ENCODE data around the gene SLC37A4. TPM values are rescaled to one million over a fixed set of nuclear protein-coding genes. Genes with fewer than 3 reads are reported as not detected.

Gene SLC37A4
- total and polyA plus RNA-seq, 2 of the 13 experiments (the other 11 are each of a cell fraction or from before 2014, with no cell fraction given): 43.0 to 56.1 TPM

DNA sequence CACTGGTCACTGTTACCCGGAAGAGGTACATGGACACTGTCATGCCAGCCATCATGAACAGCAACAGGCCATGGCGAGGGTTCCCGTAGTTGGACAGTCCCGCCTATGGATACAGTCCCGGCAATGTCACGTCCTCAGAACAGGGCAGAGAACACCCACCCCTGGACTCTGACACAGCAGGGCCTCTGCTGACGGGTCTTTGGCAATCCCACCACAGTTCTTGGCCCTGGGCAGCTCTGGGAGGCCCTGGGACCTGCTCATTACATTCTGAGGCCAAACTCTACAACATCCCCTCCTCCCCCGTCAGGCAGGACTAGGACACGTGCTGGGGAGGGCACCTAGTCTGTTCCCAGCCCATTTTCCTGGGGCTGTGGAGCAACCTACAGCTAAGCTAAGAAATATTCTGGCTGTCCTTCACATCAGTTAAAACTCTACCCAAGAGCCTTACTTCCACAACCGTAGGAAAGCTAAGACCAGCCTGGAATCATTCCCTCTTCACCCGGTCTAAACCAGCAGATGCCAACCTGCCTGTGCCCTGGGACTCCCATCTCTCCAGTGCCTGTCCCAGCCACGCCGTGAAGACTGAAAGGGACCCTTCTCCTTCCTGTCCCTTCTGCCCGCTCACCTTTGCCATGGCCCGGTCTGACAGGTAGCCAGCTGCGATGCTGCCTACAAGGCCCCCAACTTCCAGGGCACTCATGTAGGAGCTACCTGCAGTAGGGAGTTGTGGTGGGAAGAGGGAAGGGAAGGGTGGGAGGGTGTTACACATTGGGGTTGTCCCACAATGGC, 4.5 kb downstream of the SLC37A4 start (continued):
- TF ChIP-seq, protein P1, sequence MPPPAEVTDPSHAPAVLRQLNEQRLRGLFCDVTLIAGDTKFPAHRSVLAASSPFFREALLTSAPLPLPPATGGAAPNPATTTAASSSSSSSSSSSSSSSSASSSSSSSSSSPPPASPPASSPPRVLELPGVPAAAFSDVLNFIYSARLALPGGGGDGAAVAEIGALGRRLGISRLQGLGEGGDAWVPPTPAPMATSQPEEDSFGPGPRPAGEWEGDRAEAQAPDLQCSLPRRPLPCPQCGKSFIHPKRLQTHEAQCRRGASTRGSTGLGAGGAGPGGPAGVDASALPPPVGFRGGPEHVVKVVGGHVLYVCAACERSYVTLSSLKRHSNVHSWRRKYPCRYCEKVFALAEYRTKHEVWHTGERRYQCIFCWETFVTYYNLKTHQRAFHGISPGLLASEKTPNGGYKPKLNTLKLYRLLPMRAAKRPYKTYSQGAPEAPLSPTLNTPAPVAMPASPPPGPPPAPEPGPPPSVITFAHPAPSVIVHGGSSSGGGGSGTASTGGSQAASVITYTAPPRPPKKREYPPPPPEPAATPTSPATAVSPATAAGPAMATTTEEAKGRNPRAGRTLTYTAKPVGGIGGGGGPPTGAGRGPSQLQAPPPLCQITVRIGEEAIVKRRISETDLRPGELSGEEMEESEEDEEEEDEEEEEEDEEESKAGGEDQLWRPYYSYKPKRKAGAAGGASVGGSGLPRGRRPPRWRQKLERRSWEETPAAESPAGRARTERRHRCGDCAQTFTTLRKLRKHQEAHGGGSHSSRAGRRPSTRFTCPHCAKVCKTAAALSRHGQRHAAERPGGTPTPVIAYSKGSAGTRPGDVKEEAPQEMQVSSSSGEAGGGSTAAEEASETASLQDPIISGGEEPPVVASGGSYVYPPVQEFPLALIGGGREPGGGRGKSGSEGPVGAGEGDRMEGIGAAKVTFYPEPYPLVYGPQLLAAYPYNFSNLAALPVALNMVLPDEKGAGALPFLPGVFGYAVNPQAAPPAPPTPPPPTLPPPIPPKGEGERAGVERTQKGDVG (CRISPR knock-in tag; IDR thresholded peaks at IDR 0.05; ENCODE audit: borderline replicate concordance): no peak
- TF ChIP-seq ERF (CRISPR knock-in tag; IDR thresholded peaks at IDR 0.05) (no peak), ZNF777 (CRISPR knock-in tag; IDR thresholded peaks at IDR 0.05) (no peak), ZNF296 (CRISPR knock-in tag; conservative IDR thresholded peaks at IDR 0.05) (no peak), MED1 (CRISPR knock-in tag; IDR thresholded peaks at IDR 0.05) (peak; percentile 53; the same call in 1 of the 2 replicates), GABPB1 (CRISPR knock-in tag; IDR thresholded peaks at IDR 0.05) (peak; percentile 36; the same call in 1 of the 2 replicates), ZSCAN22 (CRISPR knock-in tag; IDR thresholded peaks at IDR 0.05) (peak; percentile 92), HNRNPLL (IDR thresholded peaks at IDR 0.05; ENCODE audit: low read depth, low read length, poor library complexity, severe bottlenecking) (no peak), WIZ (CRISPR knock-in tag; IDR thresholded peaks at IDR 0.05) (no peak), ZNF12 (CRISPR knock-in tag; IDR thresholded peaks at IDR 0.05) (no peak), ZNF713 (CRISPR knock-in tag; IDR thresholded peaks at IDR 0.05) (0 out of 2 replicates have a peak, but pooled peaks have one; percentile 42), EP300 (IDR thresholded peaks at IDR 0.05; ENCODE audit: low read depth in 2 of 2, low read length in 2 of 2) (peak in 1 of 2 experiments; percentile 13; a peak in 1 of 4 replicates), EP300 (CRISPR knock-in tag; IDR thresholded peaks at IDR 0.05; ENCODE audit: borderline replicate concordance) (no peak), TEAD3 (CRISPR knock-in tag; optimal IDR thresholded peaks at IDR 0.05; ENCODE audit: borderline replicate concordance) (no peak), ASH2L (IDR thresholded peaks at IDR 0.05; ENCODE audit: insufficient read length, low read depth, low read length) (peak; percentile 13), SALL1 (CRISPR knock-in tag; IDR thresholded peaks at IDR 0.05) (peak; percentile 17; the same call in 1 of the 2 replicates)
- TF ChIP-seq, protein P2, sequence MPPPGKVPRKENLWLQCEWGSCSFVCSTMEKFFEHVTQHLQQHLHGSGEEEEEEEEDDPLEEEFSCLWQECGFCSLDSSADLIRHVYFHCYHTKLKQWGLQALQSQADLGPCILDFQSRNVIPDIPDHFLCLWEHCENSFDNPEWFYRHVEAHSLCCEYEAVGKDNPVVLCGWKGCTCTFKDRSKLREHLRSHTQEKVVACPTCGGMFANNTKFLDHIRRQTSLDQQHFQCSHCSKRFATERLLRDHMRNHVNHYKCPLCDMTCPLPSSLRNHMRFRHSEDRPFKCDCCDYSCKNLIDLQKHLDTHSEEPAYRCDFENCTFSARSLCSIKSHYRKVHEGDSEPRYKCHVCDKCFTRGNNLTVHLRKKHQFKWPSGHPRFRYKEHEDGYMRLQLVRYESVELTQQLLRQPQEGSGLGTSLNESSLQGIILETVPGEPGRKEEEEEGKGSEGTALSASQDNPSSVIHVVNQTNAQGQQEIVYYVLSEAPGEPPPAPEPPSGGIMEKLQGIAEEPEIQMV (CRISPR knock-in tag; IDR thresholded peaks at IDR 0.05; ENCODE audit: low read depth): no peak
- TF ChIP-seq, protein P3, sequence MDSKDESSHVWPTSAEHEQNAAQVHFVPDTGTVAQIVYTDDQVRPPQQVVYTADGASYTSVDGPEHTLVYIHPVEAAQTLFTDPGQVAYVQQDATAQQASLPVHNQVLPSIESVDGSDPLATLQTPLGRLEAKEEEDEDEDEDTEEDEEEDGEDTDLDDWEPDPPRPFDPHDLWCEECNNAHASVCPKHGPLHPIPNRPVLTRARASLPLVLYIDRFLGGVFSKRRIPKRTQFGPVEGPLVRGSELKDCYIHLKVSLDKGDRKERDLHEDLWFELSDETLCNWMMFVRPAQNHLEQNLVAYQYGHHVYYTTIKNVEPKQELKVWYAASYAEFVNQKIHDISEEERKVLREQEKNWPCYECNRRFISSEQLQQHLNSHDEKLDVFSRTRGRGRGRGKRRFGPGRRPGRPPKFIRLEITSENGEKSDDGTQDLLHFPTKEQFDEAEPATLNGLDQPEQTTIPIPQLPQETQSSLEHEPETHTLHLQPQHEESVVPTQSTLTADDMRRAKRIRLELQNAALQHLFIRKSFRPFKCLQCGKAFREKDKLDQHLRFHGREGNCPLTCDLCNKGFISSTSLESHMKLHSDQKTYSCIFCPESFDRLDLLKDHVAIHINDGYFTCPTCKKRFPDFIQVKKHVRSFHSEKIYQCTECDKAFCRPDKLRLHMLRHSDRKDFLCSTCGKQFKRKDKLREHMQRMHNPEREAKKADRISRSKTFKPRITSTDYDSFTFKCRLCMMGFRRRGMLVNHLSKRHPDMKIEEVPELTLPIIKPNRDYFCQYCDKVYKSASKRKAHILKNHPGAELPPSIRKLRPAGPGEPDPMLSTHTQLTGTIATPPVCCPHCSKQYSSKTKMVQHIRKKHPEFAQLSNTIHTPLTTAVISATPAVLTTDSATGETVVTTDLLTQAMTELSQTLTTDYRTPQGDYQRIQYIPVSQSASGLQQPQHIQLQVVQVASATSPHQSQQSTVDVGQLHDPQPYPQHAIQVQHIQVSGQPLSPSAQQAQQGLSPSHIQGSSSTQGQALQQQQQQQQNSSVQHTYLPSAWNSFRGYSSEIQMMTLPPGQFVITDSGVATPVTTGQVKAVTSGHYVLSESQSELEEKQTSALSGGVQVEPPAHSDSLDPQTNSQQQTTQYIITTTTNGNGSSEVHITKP (CRISPR knock-in tag; IDR thresholded peaks at IDR 0.05; ENCODE audit: low read depth): no peak

Data from HepG2 (cell line).